ENCODE results near the gene CFAP221.

- TF ChIP-seq POLR2AphosphoS5 (IDR thresholded peaks at IDR 0.05) (no peak), CTCF (IDR thresholded peaks at IDR 0.05) (no peak), POLR2A (IDR thresholded peaks at IDR 0.05) (no peak)
These were observed 9.6 kb downstream of the CFAP221 start for GRCh38 chr2:119553687-119554344.

Data from sigmoid colon (tissue), 4 donors.